ENCODE data around the gene GSG1L2. TPM values are rescaled to one million over a fixed set of nuclear protein-coding genes. Genes with fewer than 3 reads are reported as not detected.

Gene GSG1L2
- total RNA-seq, 1 donor from 2014 or later = not detected

- Mint-ChIP-seq H3K4me3 (no peak overlapping the region), H3K36me3 (ENCODE audit: low read depth) (no peaks in the 10 kb centered on the region), H3K27me3 (ENCODE audit: low read depth) (peaks cover 15% of the 10 kb centered on the region), H3K9me3 (no peaks in the 10 kb centered on the region), H3K27ac (ENCODE audit: unreplicated experiment) (no peak overlapping the region), H3K4me1 (no peaks in the 10 kb centered on the region)
- no peak for TF ChIP-seq CTCF (conservative IDR thresholded peaks at IDR 0.05)
- DNase-seq (ENCODE audit: low read depth, low spot score) = no peak
Observed at GRCh38 chr17:9798724-9799123, 23.2 kb downstream of the GSG1L2 start.

- no peak for TF ChIP-seq CTCF (conservative IDR thresholded peaks at IDR 0.05)
- no peaks in the 10 kb centered on the region for H3K36me3 Mint-ChIP-seq (ENCODE audit: low read depth)
- no peaks in the 10 kb centered on the region for H3K9me3 Mint-ChIP-seq
- no peaks in the 10 kb centered on the region for H3K4me1 Mint-ChIP-seq
- H3K27ac Mint-ChIP-seq (ENCODE audit: unreplicated experiment) = no peak overlapping the region
- no peak overlapping the region for H3K4me3 Mint-ChIP-seq
- H3K27me3 Mint-ChIP-seq (ENCODE audit: low read depth) = peaks cover 15% of the 10 kb centered on the region
- no peak for DNase-seq (ENCODE audit: low read depth, low spot score)
Observed at GRCh38 chr17:9798008-9798407, 23.9 kb downstream of the GSG1L2 start.

- TF ChIP-seq CTCF (conservative IDR thresholded peaks at IDR 0.05) = no peak
- Mint-ChIP-seq H3K27ac (ENCODE audit: unreplicated experiment) (no peak overlapping the region), H3K9me3 (no peaks in the 10 kb centered on the region), H3K27me3 (ENCODE audit: low read depth) (peaks cover 4% of the 10 kb centered on the region), H3K4me1 (no peaks in the 10 kb centered on the region), H3K4me3 (no peak overlapping the region), H3K36me3 (ENCODE audit: low read depth) (no peaks in the 10 kb centered on the region)
- no peak for DNase-seq (ENCODE audit: low read depth, low spot score)
Observed at GRCh38 chr17:9792181-9792840, 29.6 kb downstream of the GSG1L2 start.

- Mint-ChIP-seq H3K4me3 (no peak within 1 kb of the TSS), H3K27ac (ENCODE audit: unreplicated experiment) (no peak within 1 kb of the TSS), H3K36me3 (ENCODE audit: low read depth) (no peaks in the 10 kb centered on the region), H3K27me3 (ENCODE audit: low read depth) (peaks cover 4% of the 10 kb centered on the region), H3K4me1 (no peaks in the 10 kb centered on the region), H3K9me3 (no peaks in the 10 kb centered on the region)
- DNase-seq (ENCODE audit: low read depth, low spot score) = no peak
- no peak for TF ChIP-seq CTCF (conservative IDR thresholded peaks at IDR 0.05)
Observed at GRCh38 chr17:9790889-9791876, 30.7 kb downstream of the GSG1L2 start, which contains the start of gene DHRS7C. Gene DHRS7C, minus strand, starts transcription at chr17:9791592. Its CDS starts 308 bp downstream, at chr17:9791284.

- Mint-ChIP-seq H3K4me1 (no peaks in the 10 kb centered on the region), H3K4me3 (no peak overlapping the region), H3K27ac (ENCODE audit: unreplicated experiment) (no peak overlapping the region), H3K9me3 (no peaks in the 10 kb centered on the region), H3K27me3 (ENCODE audit: low read depth) (no peaks in the 10 kb centered on the region), H3K36me3 (ENCODE audit: low read depth) (no peaks in the 10 kb centered on the region)
- TF ChIP-seq CTCF (conservative IDR thresholded peaks at IDR 0.05) = no peak
- DNase-seq (ENCODE audit: low read depth, low spot score) = no peak
Observed at GRCh38 chr17:9790316-9790715, 31.6 kb downstream of the GSG1L2 start.

Data from neural crest cell (in vitro differentiated cells).